Transverse colon (tissue), 4 donors: ENCODE measurements around the gene DSCAM.

Experiments used
- CTCF ChIP-seq, 5 experiments: fragments of 200-600 bp in 3 of 5; fragments of 450-650 bp in 2 of 5; sonication (generic) in 3 of 5; IDR thresholded peaks; 1 replicate in 2 of 5; 2 replicates in 3 of 5; pipeline ENCODE4 v1.5.1; 2016 to 2017; ENCODE audit warnings: antibody characterized with exemption in 5 of 5, inconsistent platforms in 3 of 5, mild to moderate bottlenecking in 2 of 5, moderate library complexity in 1 of 5
- POLR2AphosphoS5 ChIP-seq, 3 donors: sonication (generic); formaldehyde crosslinking; IDR thresholded peaks; one replicate each; pipeline ENCODE4 v1.6.1; 2016; ENCODE audit warnings: antibody characterized with exemption in 3 of 3

GRCh38 chr21:40351006-40351405 is 496.0 kb downstream of the DSCAM start:
- TF ChIP-seq CTCF (IDR thresholded peaks at IDR 0.05) (no peak), POLR2AphosphoS5 (IDR thresholded peaks at IDR 0.05) (no peak)
